KBM-7 (cell line): ENCODE measurements around the gene TCAP.

ENCODE experiments used
- DNase-seq: peaks from one replicate; pipeline ENCODE4 v3.0.0-alpha.2; 2015
- in situ Hi-C: fragments of 300-500 bp; cut with MboI; formaldehyde crosslinking; loops from 2 replicates; pipeline ENCODE4 v1.14.3; 2020; ENCODE audit warnings: low sequenced_read_pairs, low pct_unique_long_range_greater_than_20kb, mixed read lengths

Gene TCAP

GRCh38 chr17:39662551-39663339 is 2.4 kb upstream of the TCAP start:
- DNase-seq, result no peak
- in situ Hi-C loops, result loop anchor here (25.0 kb wide), 1 partner anchor 100 kb away; no protein-coding TSS in a partner anchor

GRCh38 chr17:39663340-39663687 is 1.8 kb upstream of the TCAP start:
- in situ Hi-C loops, result loop anchor here (25.0 kb wide), 1 partner anchor 101 kb away; no protein-coding TSS in a partner anchor
- DNase-seq, result no peak

GRCh38 chr17:39663688-39664580 is 1.2 kb upstream of the TCAP start:
- DNase-seq, result no peak
- in situ Hi-C loops, result loop anchor here (25.0 kb wide), 1 partner anchor 102 kb away; no protein-coding TSS in a partner anchor

- DNase-seq, result no peak
- in situ Hi-C loops, result loop anchor here (25.0 kb wide), 1 partner anchor 103 kb away; no protein-coding TSS in a partner anchor
Observed at GRCh38 chr17:39665642-39666224, 584 bp downstream of the TCAP start.

GRCh38 chr17:39666231-39666600 is 1.1 kb downstream of the TCAP start:
- in situ Hi-C loops, result loop anchor here (25.0 kb wide), 1 partner anchor 104 kb away; no protein-coding TSS in a partner anchor
- no peak for DNase-seq

- no peak for DNase-seq
- in situ Hi-C loops, result loop anchor here (25.0 kb wide), 1 partner anchor 104 kb away; no protein-coding TSS in a partner anchor
Observed at GRCh38 chr17:39666601-39667261, 1.6 kb downstream of the TCAP start.

- no peak for DNase-seq
- in situ Hi-C loops, result loop anchor here (25.0 kb wide), 1 partner anchor 105 kb away; no protein-coding TSS in a partner anchor
Observed at GRCh38 chr17:39667262-39667944, 2.3 kb downstream of the TCAP start.

GRCh38 chr17:39667945-39668924 is 3.1 kb downstream of the TCAP start, which contains the start of gene PNMT:
TSS of gene PNMT (plus strand) at chr17:39668453. CDS start at chr17:39668476, 23 bp downstream.
- peak; percentile 40 for DNase-seq
- in situ Hi-C loops, result loop anchor here (25.0 kb wide), 1 partner anchor 106 kb away; no protein-coding TSS in a partner anchor

GRCh38 chr17:39669897-39670735 is 5.0 kb downstream of the TCAP start:
- no peak for DNase-seq
- in situ Hi-C loops, result loop anchor here (25.0 kb wide), 1 partner anchor 108 kb away; no protein-coding TSS in a partner anchor

GRCh38 chr17:39670746-39671145 is 5.6 kb downstream of the TCAP start:
- DNase-seq, result no peak
- in situ Hi-C loops, result loop anchor here (25.0 kb wide), 1 partner anchor 108 kb away; no protein-coding TSS in a partner anchor

- no peak for DNase-seq
- in situ Hi-C loops, result loop anchor here (25.0 kb wide), 1 partner anchor 110 kb away; no protein-coding TSS in a partner anchor
Observed at GRCh38 chr17:39671651-39672521, 6.7 kb downstream of the TCAP start.

GRCh38 chr17:39672522-39673334 is 7.6 kb downstream of the TCAP start:
- no peak for DNase-seq
- in situ Hi-C loops, result loop anchor here (25.0 kb wide), 1 partner anchor 110 kb away; no protein-coding TSS in a partner anchor

- in situ Hi-C loops, result loop anchor here (25.0 kb wide), 1 partner anchor 111 kb away; no protein-coding TSS in a partner anchor
- no peak for DNase-seq
Observed at GRCh38 chr17:39673335-39674081, 8.4 kb downstream of the TCAP start.

- in situ Hi-C loops, result loop anchor here (25.0 kb wide), 1 partner anchor 112 kb away; no protein-coding TSS in a partner anchor
- DNase-seq, result no peak
Observed at GRCh38 chr17:39674179-39674578, 9.0 kb downstream of the TCAP start.
